HG03196 (cell line): ENCODE measurements around the gene CACNA1I.
A peak's percentile ranks its signal among the peaks of the same experiment; 100 is the strongest.
"Not testable (repeated sequence)": the region's sequence is repeated elsewhere in the genome, so short reads cannot be mapped to it uniquely, and the experiment has no call there.

Experiments used
- ATAC-seq: cut with Tn5 transposase; IDR thresholded peaks from one replicate; pipeline ENCODE4 v1.9.1; 2021; ENCODE audit not compliant: unreplicated experiment

The CACNA1I gene

GRCh38 chr22:39570665-39571064 lies at the start of gene CACNA1I:
CACNA1I (plus strand) TSS chr22:39570753; CDS start chr22:39570753, 0 bp downstream.
- ATAC-seq = no peak

DNA sequence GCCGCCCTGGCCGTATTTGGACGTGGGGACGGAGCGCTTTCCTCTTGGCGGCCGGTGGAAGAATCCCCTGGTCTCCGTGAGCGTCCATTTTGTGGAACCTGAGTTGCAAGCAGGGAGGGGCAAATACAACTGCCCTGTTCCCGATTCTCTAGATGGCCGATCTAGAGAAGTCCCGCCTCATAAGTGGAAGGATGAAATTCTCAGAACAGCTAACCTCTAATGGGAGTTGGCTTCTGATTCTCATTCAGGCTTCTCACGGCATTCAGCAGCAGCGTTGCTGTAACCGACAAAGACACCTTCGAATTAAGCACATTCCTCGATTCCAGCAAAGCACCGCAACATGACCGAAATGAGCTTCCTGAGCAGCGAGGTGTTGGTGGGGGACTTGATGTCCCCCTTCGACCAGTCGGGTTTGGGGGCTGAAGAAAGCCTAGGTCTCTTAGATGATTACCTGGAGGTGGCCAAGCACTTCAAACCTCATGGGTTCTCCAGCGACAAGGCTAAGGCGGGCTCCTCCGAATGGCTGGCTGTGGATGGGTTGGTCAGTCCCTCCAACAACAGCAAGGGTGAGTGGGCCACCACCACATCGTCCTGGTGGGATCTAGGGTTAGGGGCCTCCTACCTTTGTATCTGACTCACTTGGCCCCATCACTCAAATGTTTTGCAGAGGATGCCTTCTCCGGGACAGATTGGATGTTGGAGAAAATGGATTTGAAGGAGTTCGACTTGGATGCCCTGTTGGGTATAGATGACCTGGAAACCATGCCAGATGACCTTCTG lies 49.3 kb upstream of the CACNA1I start:
- not testable (repeated sequence) for ATAC-seq

DNA sequence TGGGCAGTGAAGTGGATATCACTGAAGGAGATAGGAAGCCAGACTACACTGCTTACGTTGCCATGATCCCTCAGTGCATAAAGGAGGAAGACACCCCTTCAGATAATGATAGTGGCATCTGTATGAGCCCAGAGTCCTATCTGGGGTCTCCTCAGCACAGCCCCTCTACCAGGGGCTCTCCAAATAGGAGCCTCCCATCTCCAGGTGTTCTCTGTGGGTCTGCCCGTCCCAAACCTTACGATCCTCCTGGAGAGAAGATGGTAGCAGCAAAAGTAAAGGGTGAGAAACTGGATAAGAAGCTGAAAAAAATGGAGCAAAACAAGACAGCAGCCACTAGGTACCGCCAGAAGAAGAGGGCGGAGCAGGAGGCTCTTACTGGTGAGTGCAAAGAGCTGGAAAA lies 48.5 kb upstream of the CACNA1I start:
- ATAC-seq = not testable (repeated sequence)

DNA sequence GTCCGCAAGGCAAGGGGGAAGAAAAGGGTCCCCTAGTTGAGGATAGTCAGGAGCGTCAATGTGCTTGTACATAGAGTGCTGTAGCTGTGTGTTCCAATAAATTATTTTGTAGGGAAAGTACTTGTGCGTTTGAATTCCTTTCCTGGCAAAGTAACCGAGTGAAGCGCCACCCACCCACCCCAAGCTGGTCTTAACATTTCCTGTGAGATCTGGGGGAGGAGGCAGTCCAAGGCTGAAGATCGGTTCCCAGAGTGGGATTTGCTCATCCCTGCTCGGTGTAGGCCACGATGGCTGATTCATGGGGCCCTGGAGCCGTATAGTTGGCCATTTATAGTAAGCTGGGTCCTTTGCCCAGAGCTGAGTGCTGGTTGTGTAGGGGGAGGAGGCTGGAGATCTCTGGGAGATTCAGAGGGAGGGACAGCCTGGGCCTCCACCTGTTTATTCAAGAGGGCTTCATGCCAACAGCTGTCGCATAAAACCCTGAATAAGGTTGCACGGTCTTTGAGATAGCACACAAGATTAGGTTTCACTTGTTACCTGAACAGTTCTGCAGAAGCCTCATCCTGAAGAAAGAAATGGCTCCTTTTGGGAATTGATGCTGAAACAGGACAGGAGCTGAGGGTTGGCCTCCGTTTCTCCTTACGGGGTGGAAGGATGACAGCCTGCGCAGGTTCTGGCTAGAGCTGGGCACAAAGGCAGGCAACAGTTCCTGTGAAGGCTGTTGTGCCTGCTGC lies 47.8 kb upstream of the CACNA1I start:
- ATAC-seq = no peak

DNA sequence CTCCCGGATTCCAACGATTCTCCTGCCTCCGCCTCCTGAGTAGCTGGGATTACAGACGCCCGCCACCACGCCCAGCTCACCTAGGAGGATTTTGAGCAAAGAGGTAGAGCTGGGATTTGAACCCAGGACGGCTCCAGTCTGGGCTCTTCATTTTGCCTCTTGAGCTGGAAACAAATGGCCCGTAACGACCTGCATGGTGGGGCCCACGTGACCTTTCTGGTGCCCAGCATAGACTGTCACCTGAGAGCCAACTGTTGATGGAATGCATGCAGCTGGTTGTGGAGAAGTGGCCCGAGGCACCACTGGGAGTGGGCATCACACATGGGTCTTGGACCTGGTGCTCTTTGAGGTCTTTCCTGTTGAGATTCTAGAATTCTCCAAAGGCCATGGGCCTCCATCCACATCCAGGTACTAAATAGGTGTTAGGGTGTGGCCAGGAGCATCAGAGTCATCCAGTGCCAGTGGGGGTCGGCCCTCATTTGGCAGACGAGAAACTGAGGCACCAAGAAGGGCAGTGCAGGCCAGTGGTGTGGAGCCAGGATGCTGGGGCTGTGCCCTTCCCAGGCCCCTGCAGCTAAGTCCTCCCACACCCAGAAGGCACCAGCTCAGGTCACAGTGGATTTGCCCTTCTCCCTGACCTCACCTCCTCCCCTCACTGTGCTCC lies 46.3 kb upstream of the CACNA1I start:
- no peak for ATAC-seq

DNA sequence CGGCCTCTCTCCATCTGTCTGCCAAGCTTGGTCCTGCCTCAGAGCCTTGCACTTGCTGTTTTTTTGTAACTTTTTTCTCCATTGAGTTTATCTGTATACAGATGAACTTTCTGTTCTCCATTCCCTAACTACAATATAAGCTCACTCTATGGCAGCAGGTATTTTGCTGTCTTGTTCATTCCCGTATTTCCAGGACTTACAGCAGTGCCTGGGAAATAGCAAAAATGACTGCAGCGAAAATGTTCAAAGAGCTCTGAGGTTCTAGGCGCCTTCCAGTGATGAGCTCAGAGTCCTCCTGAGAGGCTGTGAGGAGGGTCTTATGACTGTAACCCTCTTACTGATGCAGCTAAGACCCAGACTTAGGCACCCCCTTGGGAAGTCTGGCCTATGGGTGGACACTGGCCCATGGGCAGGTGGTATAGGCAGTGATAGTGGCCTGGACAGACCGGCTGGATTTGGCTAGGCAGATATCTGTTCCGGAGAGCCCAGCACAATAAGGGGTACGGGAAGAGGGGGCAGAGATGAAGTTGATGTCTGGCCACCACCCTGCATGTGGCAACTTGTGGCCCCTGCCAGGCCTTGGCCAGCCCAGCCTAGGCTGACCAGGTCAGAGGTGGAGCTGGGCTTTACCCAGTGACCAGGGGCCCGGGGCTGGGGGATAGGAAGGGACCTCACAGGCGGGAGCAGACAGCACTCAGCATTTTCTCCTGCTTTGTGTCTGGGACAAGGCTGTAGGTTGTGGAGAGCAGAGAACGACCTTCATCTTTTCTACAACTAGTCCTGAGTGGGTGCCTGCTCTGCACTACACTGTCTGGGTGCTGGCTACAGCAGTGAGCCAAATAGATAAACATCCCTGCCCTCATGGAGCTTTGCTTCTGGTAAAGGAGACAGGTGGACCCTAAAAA lies 45.5 kb upstream of the CACNA1I start:
- ATAC-seq = no peak

DNA sequence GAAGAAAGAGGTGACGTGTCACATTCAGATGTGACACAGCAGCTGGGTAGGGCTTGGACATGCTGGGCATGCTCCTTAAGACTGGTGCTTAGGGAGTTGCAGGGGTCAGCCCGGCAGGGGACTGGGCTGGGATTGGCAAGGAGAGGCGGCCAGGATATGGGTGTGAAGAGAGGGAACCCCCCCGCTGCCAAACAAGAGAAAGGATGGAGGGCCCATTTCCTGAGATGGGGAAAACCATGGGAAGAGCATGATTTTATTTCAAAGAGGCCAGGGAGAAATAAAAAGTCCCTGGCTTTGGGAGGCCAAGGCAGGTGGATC lies 44.9 kb upstream of the CACNA1I start:
- no peak for ATAC-seq

- no peak for ATAC-seq
Measured at GRCh38 chr22:39526736-39527171, 43.8 kb upstream of the CACNA1I start.

DNA sequence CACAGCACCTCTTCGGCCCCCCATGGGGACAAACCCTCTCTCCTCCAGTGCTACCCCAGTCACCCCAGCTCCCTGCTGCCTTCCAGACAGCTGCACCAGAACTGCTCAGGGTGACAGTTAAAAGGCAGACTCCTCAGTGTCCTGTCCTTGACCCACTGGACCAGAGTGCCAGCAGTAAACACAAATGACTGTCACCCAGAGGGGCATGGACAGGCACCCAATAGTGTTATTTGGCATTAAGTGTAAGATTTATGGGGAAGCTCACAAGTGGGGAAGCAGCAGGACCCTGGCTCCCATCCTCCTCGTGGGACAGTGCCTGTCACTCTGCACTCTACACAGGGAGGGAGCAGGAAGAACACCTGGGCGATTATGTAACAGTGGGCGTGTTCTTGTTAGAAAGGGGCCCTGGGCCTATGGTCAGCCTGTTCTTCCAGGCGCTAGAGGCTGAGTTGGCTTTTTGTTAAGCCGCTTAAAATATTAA lies 43.0 kb upstream of the CACNA1I start:
- no peak for ATAC-seq

DNA sequence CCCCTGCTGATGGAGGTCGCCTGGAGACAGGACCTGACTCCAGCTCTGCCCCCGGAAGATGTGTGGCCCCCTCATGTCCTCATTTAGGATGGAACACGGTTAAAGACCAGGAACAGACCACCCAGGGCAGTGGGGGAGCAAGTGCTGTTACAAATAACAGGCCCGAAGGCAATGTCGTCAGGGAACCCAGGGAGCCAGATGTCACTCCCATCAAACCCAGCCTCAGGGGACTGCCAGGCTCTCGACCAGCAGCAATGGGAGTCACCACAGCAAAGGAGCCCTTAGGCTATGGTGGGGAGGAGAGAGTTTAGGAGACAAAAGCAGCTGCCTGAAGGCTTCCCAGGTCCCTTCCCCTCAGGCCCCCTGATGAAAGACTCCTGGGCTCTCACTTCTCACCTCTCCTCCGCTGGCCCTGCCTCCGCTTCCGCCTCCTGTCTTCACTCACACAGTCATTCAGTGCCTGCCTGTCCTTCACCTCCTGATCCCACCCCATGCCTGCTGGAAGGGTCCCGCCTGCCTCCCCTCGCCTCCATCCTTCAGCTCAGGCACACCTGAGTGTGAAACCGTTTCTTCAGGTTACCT lies 42.4 kb upstream of the CACNA1I start:
- ATAC-seq = no peak

GRCh38 chr22:39528681-39529486 lies 41.7 kb upstream of the CACNA1I start:
- ATAC-seq = peak; percentile 28

DNA sequence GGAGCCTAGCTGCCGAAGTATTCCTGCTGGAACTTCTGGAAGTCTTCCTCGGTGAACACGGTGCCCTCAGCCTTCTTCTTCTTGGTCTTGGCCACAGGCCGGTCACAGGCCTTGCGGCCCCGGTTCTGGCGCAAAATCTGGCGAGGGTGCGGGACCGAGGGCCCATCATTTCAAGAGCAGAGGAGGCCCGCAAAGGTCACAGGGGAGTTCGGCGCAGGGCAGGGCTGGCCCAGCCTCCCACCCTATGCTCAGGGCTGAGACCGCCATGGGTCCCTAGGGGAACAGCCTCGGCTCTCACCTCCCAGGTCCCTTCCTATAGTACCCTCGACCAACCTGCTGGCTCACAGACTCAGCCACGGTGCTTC lies 41.1 kb upstream of the CACNA1I start:
- no peak for ATAC-seq

GRCh38 chr22:39530116-39530515 lies 40.4 kb upstream of the CACNA1I start:
- ATAC-seq = no peak

DNA sequence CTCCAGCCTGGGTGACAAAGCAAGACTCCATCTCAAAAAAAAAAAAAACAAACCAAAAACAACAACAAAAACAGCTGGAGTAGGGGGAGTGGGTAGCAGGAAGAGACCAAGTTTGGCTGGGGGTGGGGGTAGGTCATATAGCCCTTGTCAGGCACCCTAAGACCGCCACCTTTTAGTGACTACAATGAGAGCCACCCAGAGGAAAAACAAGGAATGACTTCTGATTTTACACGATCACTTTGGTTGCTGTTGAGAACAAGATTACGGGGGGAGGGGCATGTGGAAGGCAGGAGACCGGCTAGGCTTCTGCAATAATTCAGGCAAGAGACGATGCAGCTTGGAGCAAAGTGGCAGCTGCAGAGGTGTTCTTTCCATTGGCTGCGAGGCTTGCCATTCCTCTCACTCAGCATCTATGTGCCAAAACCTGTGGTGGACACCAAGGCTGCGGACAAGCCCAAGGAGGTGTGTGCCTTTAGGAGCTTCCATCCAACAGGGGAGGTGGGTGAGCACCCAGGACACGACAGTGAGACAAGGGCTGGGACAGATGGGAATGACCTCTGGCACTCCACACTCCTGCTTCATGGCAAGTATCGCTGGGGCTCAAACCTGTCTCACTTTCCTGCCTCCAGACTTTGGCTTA lies 39.7 kb upstream of the CACNA1I start:
- ATAC-seq = no peak

- peak; percentile 65 for ATAC-seq
Measured at GRCh38 chr22:39532215-39533073, 38.1 kb upstream of the CACNA1I start, which contains the start of gene RPS19BP1. RPS19BP1 (minus strand) TSS chr22:39532748; CDS start chr22:39532738, 10 bp downstream.

DNA sequence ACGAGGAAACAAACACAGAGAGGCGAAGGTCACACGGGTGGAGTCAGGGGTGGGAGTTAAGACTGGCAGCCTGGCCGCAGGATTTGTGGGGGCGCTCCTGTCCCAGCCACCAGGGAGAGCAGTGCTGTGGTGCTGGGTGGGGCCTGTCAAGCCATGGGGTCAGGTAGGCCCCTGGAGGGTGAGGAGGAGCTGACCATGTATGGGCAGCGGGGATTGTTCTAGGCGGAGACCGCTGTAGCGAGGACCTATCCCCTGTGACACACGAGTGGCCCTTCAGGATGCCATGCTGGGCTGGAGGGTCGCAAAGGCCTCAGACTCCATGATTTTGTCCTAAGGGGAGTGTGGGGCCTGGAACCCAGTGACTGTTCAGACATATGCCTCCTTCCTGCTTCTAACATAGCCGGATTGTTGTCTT lies 36.5 kb upstream of the CACNA1I start:
- no peak for ATAC-seq

GRCh38 chr22:39534591-39535356 lies 35.8 kb upstream of the CACNA1I start:
- ATAC-seq = no peak
